Muscle layer of duodenum (tissue), 2 donors: Measurements from ENCODE around the gene DEFB112.

Experiments
- H3K27ac ChIP-seq: one replicate; pipeline ENCODE4 v1.7.0; 2013; ENCODE audit warnings: mild to moderate bottlenecking, low read length
- H3K27me3 ChIP-seq: one replicate; pipeline ENCODE4 v1.7.0; 2013; ENCODE audit warnings: low read depth, mild to moderate bottlenecking, control low read depth, low read length
- H3K36me3 ChIP-seq, 2 donors: one replicate each; pipeline ENCODE4 v1.7.0; 2013; ENCODE audit warnings: low read length in 2 of 2, control low read depth in 1 of 2, mild to moderate bottlenecking in 1 of 2; ENCODE audit not compliant: insufficient read depth in 2 of 2, control insufficient read depth in 1 of 2
- H3K4me1 ChIP-seq, 2 donors: one replicate each; pipeline ENCODE4 v1.7.0; 2013; ENCODE audit warnings: low read length in 2 of 2, mild to moderate bottlenecking in 2 of 2, control low read depth in 1 of 2, moderate library complexity in 1 of 2; ENCODE audit not compliant: insufficient read depth in 2 of 2, control insufficient read depth in 1 of 2
- H3K4me3 ChIP-seq, 2 donors: one replicate each; pipeline ENCODE4 v1.7.0; 2013; ENCODE audit warnings: low read length in 2 of 2, low read depth in 1 of 2, mild to moderate bottlenecking in 1 of 2
- H3K9me3 ChIP-seq, 2 donors: one replicate each; pipeline ENCODE4 v1.7.0; 2013; ENCODE audit warnings: low read length in 2 of 2, control low read depth in 1 of 2, mild to moderate bottlenecking in 1 of 2; ENCODE audit not compliant: control insufficient read depth in 1 of 2
- donor health status: healthy.

The DEFB112 gene

DNA sequence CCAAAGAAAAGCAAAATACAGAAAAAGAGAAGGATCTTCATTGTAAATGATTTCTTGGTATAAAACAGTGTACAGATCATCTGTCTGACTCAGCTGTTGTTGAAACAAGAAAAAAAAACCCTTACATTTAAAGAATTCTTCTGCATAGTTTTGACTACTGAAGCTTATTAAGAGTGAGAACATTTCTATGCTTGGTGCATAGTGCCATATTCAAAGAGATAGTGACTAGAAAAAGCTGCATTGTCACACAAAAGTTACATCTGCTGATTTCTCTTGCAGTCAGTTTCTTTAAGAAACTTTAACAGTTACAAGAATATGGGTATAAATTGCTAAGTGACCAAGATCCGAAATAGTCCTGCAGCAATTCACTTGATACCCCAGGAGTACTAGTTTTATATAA, at the start of gene DEFB112:
DEFB112 (minus strand) TSS at position 101 of the 400 bp plus-strand sequence; CDS start at position 41, 60 bp downstream.
- H3K36me3 ChIP-seq: no peaks in the 10 kb centered on the region
- H3K4me3 ChIP-seq: no peak within 1 kb of the TSS
- H3K4me1 ChIP-seq: no peaks in the 10 kb centered on the region
- H3K27me3 ChIP-seq: no peaks in the 10 kb centered on the region
- H3K27ac ChIP-seq: no peak within 1 kb of the TSS
- H3K9me3 ChIP-seq: no peaks in the 10 kb centered on the region

DNA sequence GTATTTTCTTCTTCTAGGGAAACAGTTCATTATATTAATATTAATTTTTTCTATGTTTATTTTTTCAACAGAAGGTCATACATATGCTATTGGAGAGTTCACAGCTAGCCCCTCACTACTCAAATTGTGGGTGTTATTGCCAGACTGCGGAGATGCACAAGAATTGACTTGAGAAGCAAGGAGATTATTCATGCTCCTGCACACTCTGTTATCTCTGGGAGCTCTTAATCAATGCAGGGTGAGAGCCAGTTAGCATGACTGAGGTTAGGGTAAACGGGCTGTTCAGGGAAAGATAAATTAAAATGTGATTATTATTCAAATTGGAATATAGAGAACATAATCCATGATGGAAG, 48.9 kb upstream of the DEFB112 start:
- Histone ChIP-seq H3K36me3 (no peaks in the 10 kb centered on the region), H3K4me1 (peaks cover 0 to 27% of the 10 kb centered on the region in 2 donors), H3K4me3 (no peak overlapping the region), H3K9me3 (no peaks in the 10 kb centered on the region), H3K27ac (no peak overlapping the region), H3K27me3 (no peaks in the 10 kb centered on the region)

- H3K4me1 ChIP-seq: peaks cover 0 to 27% of the 10 kb centered on the region in 2 donors
- H3K9me3 ChIP-seq: no peaks in the 10 kb centered on the region
- H3K36me3 ChIP-seq: no peaks in the 10 kb centered on the region
- no peak overlapping the region for H3K27ac ChIP-seq
- H3K27me3 ChIP-seq: no peaks in the 10 kb centered on the region
- no peak overlapping the region for H3K4me3 ChIP-seq
Observed at GRCh38 chr6:50097966-50098640, 48.4 kb upstream of the DEFB112 start.

DNA sequence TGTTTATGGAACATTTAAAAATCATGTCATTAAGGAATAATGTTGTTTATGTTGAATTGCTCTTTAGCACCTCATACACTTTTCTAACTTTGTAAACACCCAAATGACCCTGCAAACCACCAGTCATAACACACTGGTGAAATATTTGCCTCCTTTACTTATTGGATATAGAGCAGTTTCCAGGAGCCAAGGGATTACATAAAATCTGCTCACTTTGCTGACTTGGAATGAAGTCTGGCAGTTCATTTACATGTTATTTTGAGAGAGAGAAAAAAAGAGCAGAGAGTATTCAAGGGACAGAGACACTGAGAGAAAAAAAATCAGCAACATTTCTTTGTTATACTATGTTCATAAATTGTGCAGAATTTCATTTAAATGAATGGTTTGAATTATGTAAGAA, 46.6 kb upstream of the DEFB112 start:
- Histone ChIP-seq H3K36me3 (no peaks in the 10 kb centered on the region), H3K27ac (no peak overlapping the region), H3K9me3 (no peaks in the 10 kb centered on the region), H3K27me3 (no peaks in the 10 kb centered on the region), H3K4me3 (no peak overlapping the region), H3K4me1 (peaks cover 0 to 27% of the 10 kb centered on the region in 2 donors)

DNA sequence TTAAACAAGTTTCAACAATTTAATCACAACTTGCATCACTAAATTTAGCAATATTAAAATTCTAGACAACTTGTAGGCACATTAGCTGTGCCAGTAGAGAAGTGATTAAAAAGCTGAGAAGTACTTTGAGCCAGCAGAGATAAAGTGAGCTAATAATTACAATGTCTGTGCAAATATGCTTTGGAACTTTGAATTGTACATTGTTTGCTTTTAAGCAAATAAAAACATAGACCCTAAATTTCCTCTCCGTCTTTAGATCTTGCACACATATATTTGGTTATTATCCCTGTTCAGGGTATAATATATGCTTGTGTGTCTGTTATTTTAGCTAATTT, 44.2 kb upstream of the DEFB112 start:
- no peak overlapping the region for H3K4me3 ChIP-seq
- no peak overlapping the region for H3K27ac ChIP-seq
- H3K27me3 ChIP-seq: no peaks in the 10 kb centered on the region
- H3K4me1 ChIP-seq: peaks cover 0 to 27% of the 10 kb centered on the region in 2 donors
- no peaks in the 10 kb centered on the region for H3K36me3 ChIP-seq
- no peaks in the 10 kb centered on the region for H3K9me3 ChIP-seq

DNA sequence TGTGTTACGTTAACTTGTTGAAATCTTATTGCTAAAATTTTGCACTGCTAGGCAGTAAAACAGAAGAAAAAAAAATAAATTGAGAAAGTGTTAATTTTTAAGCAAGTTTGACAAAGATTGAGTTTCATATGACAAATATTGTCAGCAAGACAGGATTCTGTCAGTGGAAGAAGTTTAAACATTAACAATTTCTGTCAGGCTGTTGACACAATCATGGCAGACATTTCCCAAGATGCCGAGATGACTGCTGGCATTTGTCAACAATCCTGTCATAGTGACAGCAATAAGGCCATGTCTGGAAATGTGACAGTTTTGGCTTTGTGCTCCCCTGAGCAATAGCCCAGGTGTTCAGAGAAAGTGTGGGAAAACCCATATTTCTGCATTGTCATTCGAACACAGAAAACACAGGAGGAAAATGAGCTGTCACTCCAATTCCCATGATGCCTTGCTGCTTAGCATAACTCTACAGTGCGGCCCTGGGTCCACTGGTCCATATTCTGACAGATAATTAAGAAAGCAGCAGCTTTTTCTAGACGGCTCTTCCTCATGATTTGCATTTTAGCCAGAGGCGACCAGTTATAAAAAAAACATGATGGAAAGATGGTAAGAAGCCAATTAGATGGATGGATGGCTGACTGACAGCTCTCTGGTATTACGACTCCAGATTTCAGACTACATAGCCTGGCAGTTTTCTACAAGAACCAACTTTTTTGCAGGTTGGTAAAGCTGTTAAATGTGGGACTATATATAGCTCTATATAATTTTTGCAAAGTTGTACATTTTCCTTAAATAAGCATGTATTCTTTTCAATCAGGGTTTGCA, 43.6 kb upstream of the DEFB112 start:
- no peaks in the 10 kb centered on the region for H3K36me3 ChIP-seq
- no peak overlapping the region for H3K4me3 ChIP-seq
- no peaks in the 10 kb centered on the region for H3K27me3 ChIP-seq
- peaks cover 0 to 25% of the 10 kb centered on the region in 2 donors for H3K4me1 ChIP-seq
- no peak overlapping the region for H3K27ac ChIP-seq
- H3K9me3 ChIP-seq: no peaks in the 10 kb centered on the region

DNA sequence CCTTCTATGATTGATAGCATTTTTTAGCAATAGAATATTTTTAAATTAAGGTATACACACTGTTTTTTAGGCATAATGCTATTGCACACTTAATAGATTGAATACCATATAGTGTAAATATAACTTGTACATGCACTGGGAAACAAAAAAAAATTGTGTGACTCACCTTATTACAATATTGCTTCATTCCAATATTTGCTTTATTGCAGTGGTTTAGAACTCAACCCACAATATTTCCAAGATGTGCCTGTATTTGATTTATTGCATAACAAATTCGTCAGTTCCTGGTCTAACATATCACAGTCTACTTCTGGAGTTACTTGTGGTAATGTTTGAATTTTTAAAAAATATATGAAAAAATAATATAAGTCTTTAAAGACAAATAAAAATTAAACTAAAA, 41.9 kb upstream of the DEFB112 start:
- Histone ChIP-seq H3K36me3 (no peaks in the 10 kb centered on the region), H3K4me1 (peaks cover 0 to 9% of the 10 kb centered on the region in 2 donors), H3K27ac (no peak overlapping the region)

DNA sequence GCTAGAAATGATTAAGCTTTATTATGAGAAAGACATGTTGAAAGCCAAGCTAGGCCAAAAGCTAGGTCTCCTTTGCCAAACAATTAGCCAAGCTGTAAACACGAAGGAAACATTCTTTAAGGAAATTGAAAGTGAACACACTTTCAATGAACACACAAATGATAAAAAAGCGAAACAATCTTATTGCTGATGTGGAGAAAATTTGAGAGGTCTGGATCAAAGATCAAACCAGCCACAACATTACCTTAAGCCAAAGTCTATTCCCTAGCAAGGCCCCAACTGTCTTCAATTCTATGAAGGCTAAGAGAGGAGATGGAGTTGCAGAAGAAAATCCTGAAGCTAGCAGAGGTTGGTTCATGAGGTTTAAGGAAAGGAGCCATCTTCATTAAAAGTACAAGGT, 40.2 kb upstream of the DEFB112 start:
- no peak overlapping the region for H3K27ac ChIP-seq
- H3K27me3 ChIP-seq: no peaks in the 10 kb centered on the region
- H3K36me3 ChIP-seq: no peaks in the 10 kb centered on the region
- H3K9me3 ChIP-seq: no peaks in the 10 kb centered on the region
- peaks cover 0 to 4% of the 10 kb centered on the region in 2 donors for H3K4me1 ChIP-seq
- no peak overlapping the region for H3K4me3 ChIP-seq

More for the DNA sequence above, 41.9 kb upstream of the DEFB112 start:
- no peak overlapping the region for H3K4me3 ChIP-seq
- H3K27me3 ChIP-seq: no peaks in the 10 kb centered on the region
- H3K9me3 ChIP-seq: no peaks in the 10 kb centered on the region

DNA sequence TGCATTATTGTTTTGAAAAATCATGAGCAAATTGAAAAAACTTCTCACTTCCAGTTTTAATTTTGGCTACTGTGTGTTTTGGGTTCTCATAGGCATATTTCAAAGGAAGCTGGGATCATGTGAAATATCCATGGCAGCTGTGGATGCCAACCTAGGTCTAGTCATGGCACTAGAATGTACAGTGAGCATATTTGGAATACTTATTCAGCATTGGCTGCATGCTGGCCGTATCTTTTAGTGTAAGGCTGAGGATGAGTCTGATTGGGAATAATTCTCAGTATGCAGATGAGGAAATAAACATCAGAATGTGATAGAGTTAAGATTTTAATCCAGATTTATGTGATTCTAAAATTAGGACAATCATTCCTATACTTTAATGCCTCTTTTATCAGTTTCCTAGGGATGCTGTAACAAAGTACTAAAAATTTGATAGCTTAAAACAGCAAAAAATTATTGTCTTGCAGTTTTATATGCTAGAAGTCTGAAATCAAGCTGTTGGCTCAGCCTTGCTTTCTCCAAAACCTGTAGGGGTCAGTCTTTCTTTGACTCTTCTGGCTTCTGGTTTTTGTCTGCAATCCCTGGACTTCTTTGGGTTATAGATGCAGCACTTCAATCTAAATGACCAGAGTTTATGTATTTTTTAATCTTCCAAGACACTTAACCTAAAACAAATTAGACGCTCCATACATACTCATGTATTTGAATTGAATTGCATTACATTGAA, 37.7 kb upstream of the DEFB112 start:
- no peaks in the 10 kb centered on the region for H3K9me3 ChIP-seq
- no peak overlapping the region for H3K4me3 ChIP-seq
- no peaks in the 10 kb centered on the region for H3K4me1 ChIP-seq
- no peak overlapping the region for H3K27ac ChIP-seq
- no peaks in the 10 kb centered on the region for H3K36me3 ChIP-seq
- no peaks in the 10 kb centered on the region for H3K27me3 ChIP-seq

DNA sequence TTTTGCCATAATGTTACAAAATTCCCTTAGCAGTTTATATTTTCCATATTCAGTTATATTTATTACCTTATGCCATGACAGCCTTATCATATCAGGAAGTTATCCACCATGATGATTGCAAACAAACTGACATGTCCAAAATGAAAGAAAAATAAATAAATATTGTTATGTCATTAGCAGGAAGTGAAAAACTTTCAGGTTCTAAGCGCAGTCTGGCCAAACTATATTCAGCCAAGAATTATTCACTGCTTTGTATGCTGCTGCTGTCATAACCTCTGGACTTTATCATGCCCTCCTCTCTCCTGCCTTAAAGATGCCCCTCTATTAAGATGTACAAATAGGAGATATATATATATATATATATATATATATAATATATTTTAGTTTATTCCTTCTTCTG, 27.7 kb upstream of the DEFB112 start:
- H3K9me3 ChIP-seq: no peaks in the 10 kb centered on the region
- H3K27ac ChIP-seq: no peak overlapping the region
- H3K36me3 ChIP-seq: no peaks in the 10 kb centered on the region
- H3K4me1 ChIP-seq: no peaks in the 10 kb centered on the region
- no peaks in the 10 kb centered on the region for H3K27me3 ChIP-seq
- H3K4me3 ChIP-seq: no peak overlapping the region

GRCh38 chr6:50076431-50076830, 26.7 kb upstream of the DEFB112 start:
- no peaks in the 10 kb centered on the region for H3K27me3 ChIP-seq
- no peaks in the 10 kb centered on the region for H3K36me3 ChIP-seq
- H3K9me3 ChIP-seq: no peaks in the 10 kb centered on the region
- no peak overlapping the region for H3K4me3 ChIP-seq
- H3K4me1 ChIP-seq: no peaks in the 10 kb centered on the region
- H3K27ac ChIP-seq: no peak overlapping the region
